Raji (cell line): ENCODE results near the gene KRT4.

Source experiments
- POLR2A ChIP-seq: IDR thresholded peaks from 2 replicates; pipeline ENCODE4 v1.6.1; 2011; ENCODE audit warnings: low read depth, low read length, control low read depth; ENCODE audit not compliant: insufficient read depth

The KRT4 gene

GRCh38 chr12:52796429-52796794 lies 17.5 kb downstream of the KRT4 start:
- no peak for TF ChIP-seq POLR2A

GRCh38 chr12:52795694-52796428 lies 18.1 kb downstream of the KRT4 start, which contains the start of gene KRT3:
TSS of gene KRT3 (minus strand) at chr12:52796117. CDS start at chr12:52796042, 75 bp downstream.
- no peak for TF ChIP-seq POLR2A

DNA sequence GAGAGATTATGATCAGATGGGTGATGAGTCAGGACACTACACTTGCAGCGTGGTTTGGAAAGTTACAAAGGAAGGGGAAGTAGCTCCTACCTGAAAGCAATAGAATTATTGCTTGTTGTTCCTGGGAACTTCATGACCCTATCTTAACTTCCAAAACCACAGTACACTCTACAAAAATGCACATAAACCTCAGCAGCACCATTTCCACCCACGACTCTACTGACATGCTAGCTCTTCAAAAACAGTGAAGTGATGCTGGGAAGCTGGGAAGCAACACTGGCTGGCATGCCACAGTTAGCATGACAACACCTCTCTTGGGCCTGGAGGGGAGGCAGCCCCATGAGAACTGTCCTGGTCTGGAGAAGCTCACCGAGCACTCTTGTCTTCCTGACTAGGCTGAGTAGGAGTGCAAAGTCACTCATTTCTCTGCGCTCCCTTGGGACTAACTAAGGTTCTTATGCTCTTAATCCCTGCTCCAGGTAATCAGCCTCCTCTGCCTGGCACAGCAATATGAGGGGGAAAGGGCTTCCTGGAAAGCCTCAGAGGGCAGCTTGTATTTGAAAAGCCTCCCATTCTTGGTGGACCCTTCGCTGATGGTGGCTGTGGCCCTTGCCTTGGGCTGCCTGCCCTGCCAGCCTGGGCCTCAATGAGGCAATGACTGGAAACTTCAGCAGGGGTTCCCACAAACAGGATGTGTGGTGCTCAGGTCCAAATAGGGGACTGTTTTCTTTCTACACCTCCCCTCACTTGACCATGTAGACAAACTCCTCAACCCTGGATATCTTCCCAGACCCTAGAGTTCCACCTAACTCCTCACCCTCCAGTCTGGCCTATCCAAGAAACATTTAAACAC lies 19.2 kb downstream of the KRT4 start:
- TF ChIP-seq POLR2A: no peak

GRCh38 chr12:52792185-52793029 lies 21.5 kb downstream of the KRT4 start:
- no peak for TF ChIP-seq POLR2A

DNA sequence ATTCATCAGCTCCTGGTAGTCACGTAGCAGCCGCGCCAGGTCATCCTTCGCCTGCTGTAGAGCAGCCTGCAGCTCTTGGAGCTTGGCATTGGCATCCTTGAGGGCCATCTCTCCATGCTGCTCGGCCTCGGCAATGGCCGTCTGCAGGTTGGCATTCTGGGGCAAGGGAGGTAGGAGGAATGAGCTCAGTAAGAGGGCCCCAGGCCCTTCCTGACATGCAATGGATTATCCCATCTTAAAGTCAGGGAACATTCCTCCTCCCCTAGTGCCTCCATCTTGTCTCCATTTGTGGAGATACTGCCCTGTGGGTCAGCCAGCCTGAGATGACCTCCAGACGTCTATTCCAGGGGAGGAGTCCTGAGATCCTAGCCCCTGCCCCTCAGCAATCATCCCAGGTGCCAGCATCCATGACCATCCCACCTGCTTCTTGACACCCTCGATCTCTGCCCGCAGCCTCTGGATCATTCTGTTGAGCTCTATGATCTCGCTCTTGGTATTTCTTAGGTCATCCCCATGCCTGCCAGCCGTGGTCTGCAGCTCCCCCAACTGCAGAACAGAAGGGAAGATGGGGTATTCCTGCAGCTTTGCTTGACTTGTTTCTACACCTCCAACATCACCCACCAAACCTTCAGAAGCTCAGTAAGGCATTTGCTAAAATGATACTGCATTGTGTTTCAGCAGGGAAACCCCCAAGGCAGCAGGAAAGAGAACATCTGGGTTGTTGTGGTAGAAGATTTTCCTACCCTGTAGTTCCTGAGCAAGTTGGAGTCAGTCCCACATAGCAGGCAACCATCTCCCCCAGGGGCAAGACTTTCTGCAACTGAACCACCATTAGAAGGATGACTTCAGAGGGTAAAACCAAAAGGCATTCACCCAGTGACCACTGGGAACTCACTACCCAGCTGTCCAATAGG lies 22.4 kb downstream of the KRT4 start:
- TF ChIP-seq POLR2A: no peak

DNA sequence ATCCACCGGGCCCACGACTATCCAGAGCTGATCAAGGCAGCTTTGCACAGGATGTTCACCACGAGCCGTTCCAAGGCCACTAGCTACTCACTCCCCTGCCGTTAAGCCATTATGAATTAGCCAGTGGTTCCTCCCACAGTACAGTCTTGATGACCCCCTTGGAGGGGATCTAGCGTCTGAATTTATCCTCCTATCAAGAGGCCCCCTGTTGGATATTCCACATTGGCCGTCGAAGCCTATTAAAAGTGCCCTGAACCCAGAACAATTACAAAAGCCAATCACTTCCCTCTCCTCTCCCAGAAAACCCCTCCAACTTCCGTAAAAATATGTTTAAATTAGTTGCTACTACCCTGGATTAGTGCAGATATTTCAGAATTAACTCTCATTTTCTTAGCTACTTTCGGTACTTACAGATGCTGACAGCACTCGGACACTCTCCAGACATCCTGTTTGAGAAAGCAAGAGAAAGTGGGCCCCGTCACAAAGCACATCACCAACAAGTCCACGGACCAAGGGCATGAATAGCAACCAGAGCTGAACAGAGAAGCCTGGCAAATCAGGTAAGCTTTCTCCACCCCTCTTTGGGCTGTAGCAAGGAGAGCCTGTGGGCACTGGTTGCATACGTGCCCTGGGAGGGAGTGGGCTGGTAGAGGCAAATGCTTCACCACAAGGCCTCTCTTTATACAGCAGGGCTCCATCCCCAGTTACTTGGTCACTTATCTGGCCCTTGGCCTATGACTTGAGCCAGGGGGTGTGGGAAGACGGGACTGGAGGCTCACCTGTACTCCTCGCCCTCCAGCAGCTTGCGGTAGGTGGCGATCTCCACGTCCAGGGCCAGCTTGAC lies 23.3 kb downstream of the KRT4 start:
- TF ChIP-seq POLR2A: no peak

DNA sequence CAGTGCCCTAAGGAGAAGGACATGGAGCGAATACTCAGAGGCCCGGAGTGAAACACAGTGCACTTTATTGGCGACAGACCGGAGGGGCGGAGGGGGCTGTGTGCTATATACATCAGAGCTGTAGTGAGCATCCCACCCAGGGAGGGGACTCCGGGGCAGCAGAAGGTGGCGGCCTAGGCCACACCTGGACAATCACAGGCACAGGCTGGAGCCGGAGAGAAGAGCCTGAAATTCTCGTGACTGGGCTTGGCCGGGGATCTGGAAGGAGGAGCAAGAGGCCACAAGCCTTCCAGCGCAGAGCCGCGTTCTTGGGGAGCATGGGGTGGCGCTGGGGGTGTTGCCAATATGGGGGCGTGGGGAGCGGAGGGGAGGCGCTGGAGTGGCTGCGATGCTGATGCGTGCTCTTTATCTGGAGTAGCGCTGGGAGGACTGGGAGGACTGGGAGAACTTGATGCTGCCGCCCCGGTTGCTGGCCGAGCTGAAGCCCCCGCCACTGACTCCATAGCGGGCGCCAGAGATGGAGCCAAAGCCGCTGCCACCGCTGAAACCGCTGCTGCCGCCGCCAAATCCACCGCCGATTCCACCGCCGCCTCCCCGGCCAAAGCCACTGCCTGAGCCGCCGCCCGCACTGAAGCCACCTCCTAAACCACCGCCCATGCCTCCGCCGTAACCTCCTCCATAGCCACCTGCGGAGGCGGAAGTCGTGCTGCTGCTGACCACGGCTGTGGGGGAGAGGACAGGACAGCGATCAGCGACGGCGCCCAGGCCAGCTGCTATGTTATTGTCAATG lies 24.1 kb downstream of the KRT4 start:
- TF ChIP-seq POLR2A: no peak

GRCh38 chr12:52788876-52789636 lies 24.9 kb downstream of the KRT4 start:
- TF ChIP-seq POLR2A: no peak

GRCh38 chr12:52788192-52788875 lies 25.6 kb downstream of the KRT4 start:
- no peak for TF ChIP-seq POLR2A

GRCh38 chr12:52787324-52788191 lies 26.4 kb downstream of the KRT4 start:
- no peak for TF ChIP-seq POLR2A
